Mesothelial cell of epicardium (in vitro differentiated cells): ENCODE data around the gene PPY. TPM values are rescaled to one million over a fixed set of nuclear protein-coding genes. Genes with fewer than 3 reads are reported as not detected.
"Not testable (repeated sequence)": the region's sequence is repeated elsewhere in the genome, so short reads cannot be mapped to it uniquely, and the experiment has no call there.

Experiments
- DNase-seq, 2 experiments: peaks; one replicate each; pipeline ENCODE4 v3.0.0; 2021; ENCODE audit warnings: low spot score in 2 of 2; ENCODE audit not compliant: unreplicated experiment in 2 of 2
- H3K27ac Mint-ChIP-seq: 2 replicates; pipeline ENCODE4 v1.8.0; 2021; ENCODE audit warnings: mixed read lengths
- H3K27me3 Mint-ChIP-seq: 2 replicates; pipeline ENCODE4 v1.8.0; 2021; ENCODE audit warnings: low read depth, mixed read lengths
- H3K36me3 Mint-ChIP-seq: 2 replicates; pipeline ENCODE4 v1.8.0; 2021; ENCODE audit warnings: mixed read lengths
- H3K4me1 Mint-ChIP-seq: 2 replicates; pipeline ENCODE4 v1.8.0; 2021; ENCODE audit warnings: mixed read lengths
- H3K4me3 Mint-ChIP-seq: 2 replicates; pipeline ENCODE4 v1.8.0; 2021; ENCODE audit warnings: mild to moderate bottlenecking, moderate library complexity, mixed read lengths
- H3K9me3 Mint-ChIP-seq: 2 replicates; pipeline ENCODE4 v1.8.0; 2021; ENCODE audit warnings: mixed read lengths
- CTCF ChIP-seq: fragments of 200-600 bp; sonication (generic); IDR thresholded peaks from one replicate; pipeline ENCODE4 v1.5.0; 2021; ENCODE audit warnings: antibody characterized with exemption; ENCODE audit not compliant: unreplicated experiment
- total RNA-seq: library from RNA; stranded (reverse); gene quantifications from 3 replicates; pipeline ENCODE4 v1.2.1, GENCODE V29; 2021

PPY gene
- total RNA-seq, 1 donor from 2014 or later = not detected

- no peak for TF ChIP-seq CTCF
- Mint-ChIP-seq H3K9me3 (no peaks in the 10 kb centered on the region), H3K36me3 (no peaks in the 10 kb centered on the region), H3K4me3 (no peak overlapping the region), H3K27me3 (peaks cover 32% of the 10 kb centered on the region), H3K4me1 (peaks cover 3% of the 10 kb centered on the region), H3K27ac (no peak overlapping the region)
- DNase-seq = no peak
These were observed 6.9 kb downstream of the PPY start for GRCh38 chr17:43935204-43935925.

- TF ChIP-seq CTCF = no peak
- H3K9me3 Mint-ChIP-seq = no peaks in the 10 kb centered on the region
- no peak overlapping the region for H3K27ac Mint-ChIP-seq
- no peak for DNase-seq
- no peaks in the 10 kb centered on the region for H3K36me3 Mint-ChIP-seq
- no peak overlapping the region for H3K4me3 Mint-ChIP-seq
- peaks cover 3% of the 10 kb centered on the region for H3K4me1 Mint-ChIP-seq
- H3K27me3 Mint-ChIP-seq = peaks cover 31% of the 10 kb centered on the region
These were observed 9.4 kb downstream of the PPY start for GRCh38 chr17:43932923-43933322.

- no peak overlapping the region for H3K27ac Mint-ChIP-seq
- H3K4me1 Mint-ChIP-seq = peaks cover 6% of the 10 kb centered on the region
- no peaks in the 10 kb centered on the region for H3K9me3 Mint-ChIP-seq
- no peak for DNase-seq
- no peaks in the 10 kb centered on the region for H3K36me3 Mint-ChIP-seq
- no peak for TF ChIP-seq CTCF
- H3K4me3 Mint-ChIP-seq = no peak overlapping the region
- H3K27me3 Mint-ChIP-seq = peaks cover 34% of the 10 kb centered on the region
These were observed 9.9 kb downstream of the PPY start for GRCh38 chr17:43932357-43932756.

- H3K4me1 Mint-ChIP-seq = peaks cover 9% of the 10 kb centered on the region
These were observed 11.2 kb downstream of the PPY start for GRCh38 chr17:43931062-43931571.

GRCh38 chr17:43928609-43929008 lies 13.7 kb downstream of the PPY start:
- Mint-ChIP-seq H3K9me3 (no peaks in the 10 kb centered on the region), H3K4me1 (peaks cover 9% of the 10 kb centered on the region), H3K36me3 (no peaks in the 10 kb centered on the region), H3K27me3 (peaks cover 54% of the 10 kb centered on the region), H3K4me3 (no peak overlapping the region), H3K27ac (no peak overlapping the region)
- DNase-seq = no peak
- no peak for TF ChIP-seq CTCF

More at GRCh38 chr17:43931062-43931571, 11.2 kb downstream of the PPY start:
- Mint-ChIP-seq H3K36me3 (no peaks in the 10 kb centered on the region), H3K27me3 (peaks cover 38% of the 10 kb centered on the region), H3K4me3 (no peak overlapping the region), H3K27ac (no peak overlapping the region), H3K9me3 (no peaks in the 10 kb centered on the region)
- no peak for DNase-seq
- no peak for TF ChIP-seq CTCF

GRCh38 chr17:43927929-43928328 lies 14.3 kb downstream of the PPY start:
- not testable (repeated sequence) for DNase-seq, H3K4me1 Mint-ChIP-seq, H3K4me3 Mint-ChIP-seq, H3K36me3 Mint-ChIP-seq, H3K27ac Mint-ChIP-seq, H3K9me3 Mint-ChIP-seq
- peaks cover 61% of the 10 kb centered on the region for H3K27me3 Mint-ChIP-seq
